GM21528 (cell line): ENCODE data around the gene DIP2A.

Source experiments
- ATAC-seq: cut with Tn5 transposase; IDR thresholded peaks from one replicate; pipeline ENCODE4 v1.9.1; 2021; ENCODE audit warnings: mild to moderate bottlenecking, moderate library complexity; ENCODE audit not compliant: unreplicated experiment, low FRiP score

The DIP2A gene

GRCh38 chr21:46458315-46459023, at the start of gene DIP2A:
DIP2A (plus strand) TSS chr21:46458891; CDS start chr21:46459132, 241 bp downstream.
- peak; percentile 87 for ATAC-seq

DNA sequence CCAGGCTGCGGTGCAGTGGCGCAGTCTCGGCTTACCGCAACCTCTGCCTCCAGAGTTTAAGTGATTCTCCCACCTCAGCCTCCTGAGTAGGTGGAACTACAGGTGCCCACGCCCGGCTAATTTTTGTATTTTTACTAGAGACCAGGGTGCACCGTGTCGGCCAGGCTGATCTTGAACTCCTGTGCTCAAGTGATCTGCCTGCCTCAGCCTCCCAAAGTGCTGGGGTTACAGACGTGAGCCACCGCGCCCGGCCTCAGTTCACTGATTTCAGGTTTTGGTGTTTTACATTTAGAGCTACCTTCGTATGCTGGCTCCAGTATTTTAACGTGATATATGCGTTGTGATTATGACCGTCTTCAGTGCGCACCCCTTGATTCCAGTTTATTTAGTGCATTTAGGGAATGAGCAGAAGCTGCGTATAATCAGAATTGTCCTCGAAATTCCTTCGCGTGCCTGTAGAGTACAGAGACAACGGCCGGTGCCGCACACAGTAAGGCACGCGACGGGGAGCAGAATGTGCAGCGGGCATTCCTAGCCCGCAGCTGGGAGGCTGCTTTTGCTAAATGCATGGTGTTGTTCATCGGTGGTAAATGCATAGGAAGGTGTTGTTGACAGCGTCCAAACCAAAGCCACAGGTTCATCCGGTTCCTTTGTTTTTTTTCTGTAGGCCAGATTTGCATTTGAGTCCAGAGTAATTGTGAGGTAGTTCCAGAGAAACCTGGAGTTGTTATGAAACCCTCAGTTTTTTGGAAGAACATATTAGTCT, 48.9 kb upstream of the DIP2A start:
- no peak for ATAC-seq

DNA sequence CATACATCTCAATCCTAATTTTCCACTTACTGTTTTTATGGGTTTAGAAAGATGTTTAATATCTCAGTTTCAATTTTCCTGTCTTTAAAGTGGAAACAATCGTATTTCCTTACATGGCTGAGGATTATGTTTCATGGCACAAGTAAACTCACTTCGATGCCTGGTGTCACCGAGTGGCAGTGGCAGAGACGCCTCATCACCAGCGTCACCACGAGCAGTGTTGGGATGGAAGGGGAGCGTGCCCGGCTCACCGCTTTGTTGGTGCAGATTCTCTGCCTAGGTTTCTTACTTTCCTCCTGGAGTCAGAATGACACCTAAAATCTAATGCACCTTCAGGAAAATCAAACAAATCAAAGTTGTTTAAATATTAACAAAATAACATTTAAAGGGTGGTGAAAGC, 48.2 kb upstream of the DIP2A start:
- ATAC-seq, result no peak

GRCh38 chr21:46411236-46411635, 47.5 kb upstream of the DIP2A start:
- ATAC-seq, result no peak

DNA sequence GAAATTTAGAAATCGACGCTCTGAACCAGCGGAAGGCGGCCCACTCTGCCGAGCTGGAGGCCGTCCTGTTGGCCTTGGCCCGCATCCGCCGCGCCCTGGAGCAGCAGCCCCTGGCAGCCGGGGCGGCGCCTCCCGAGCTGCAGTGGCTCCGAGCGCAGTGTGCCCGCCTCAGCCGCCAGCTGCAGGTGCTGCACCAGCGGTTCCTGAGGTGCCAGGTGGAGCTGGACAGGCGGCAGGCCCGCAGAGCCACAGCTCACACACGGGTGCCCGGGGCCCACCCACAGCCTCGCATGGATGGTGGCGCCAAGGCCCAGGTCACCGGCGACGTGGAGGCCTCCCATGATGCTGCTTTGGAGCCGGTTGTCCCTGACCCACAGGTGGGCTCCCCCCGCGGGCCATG, 47.0 kb upstream of the DIP2A start:
- ATAC-seq, result no peak

GRCh38 chr21:46412521-46413364, 45.9 kb upstream of the DIP2A start:
- ATAC-seq, result no peak

DNA sequence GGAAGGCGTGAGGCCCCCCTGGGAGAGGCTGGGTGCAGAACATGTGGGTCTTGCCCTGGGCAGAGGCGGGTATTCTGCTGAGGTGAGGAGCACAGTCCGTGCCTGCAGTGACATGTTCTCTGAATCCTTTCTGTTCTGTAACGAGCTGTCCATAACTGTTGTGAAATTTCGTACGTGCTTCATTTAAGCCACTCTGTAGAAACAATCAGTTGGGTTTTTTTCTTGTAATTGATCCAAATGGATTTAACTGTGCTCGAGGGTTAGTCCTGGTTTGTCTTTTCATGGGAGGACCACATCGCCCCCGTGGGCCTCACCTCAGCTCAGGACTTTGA, 45.4 kb upstream of the DIP2A start:
- no peak for ATAC-seq

DNA sequence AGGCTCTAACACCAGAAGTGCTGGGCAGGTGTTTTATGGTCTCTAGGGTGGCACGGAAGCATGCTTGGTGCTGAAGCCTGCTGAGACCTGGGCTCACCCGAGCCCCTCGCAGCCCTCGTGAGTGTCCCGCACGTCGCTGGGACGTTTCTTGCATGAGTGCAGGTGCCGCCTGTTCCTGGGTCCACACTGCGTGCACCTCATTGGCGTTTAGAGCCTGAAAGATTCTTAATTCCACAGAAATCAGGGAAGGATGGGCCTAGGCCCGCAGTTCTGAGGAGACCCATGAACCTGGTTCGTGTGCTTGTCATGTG, 43.8 kb upstream of the DIP2A start:
- ATAC-seq, result no peak

- no peak for ATAC-seq
Measured at GRCh38 chr21:46416551-46416950, 42.1 kb upstream of the DIP2A start.

DNA sequence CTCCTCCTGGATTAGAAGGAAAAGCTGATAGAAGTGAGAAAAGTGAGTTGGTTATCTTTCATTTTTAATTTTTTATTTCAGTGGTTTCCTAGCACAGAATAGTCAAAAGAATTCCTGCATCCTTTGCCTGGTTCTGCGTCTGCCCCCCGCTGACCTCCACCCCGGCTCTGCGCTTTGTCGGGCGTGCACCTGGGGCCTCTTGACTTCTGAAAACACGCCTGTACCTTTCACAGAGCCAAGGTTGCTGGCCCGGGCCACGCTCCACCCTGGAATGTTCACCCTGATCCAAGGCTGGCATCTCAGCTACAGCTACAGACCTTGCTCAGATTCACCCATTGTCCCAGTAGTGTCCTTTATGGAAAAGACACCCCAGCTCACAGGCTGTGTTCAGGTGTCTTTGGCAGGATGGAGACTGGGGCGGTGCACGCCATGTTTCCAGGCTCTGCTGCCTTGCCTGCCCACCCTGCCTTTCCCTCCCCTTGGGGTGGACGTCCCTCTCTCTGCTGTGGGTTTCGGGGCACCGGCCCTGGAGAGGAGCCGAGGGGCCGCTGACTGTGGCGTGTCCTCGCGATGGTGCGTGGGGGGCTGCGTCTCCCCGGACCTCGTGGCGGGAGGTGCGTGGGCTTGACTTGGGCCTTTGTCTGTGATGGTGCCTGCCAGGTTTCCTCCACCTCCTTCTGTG, 40.3 kb upstream of the DIP2A start:
- ATAC-seq, result no peak

DNA sequence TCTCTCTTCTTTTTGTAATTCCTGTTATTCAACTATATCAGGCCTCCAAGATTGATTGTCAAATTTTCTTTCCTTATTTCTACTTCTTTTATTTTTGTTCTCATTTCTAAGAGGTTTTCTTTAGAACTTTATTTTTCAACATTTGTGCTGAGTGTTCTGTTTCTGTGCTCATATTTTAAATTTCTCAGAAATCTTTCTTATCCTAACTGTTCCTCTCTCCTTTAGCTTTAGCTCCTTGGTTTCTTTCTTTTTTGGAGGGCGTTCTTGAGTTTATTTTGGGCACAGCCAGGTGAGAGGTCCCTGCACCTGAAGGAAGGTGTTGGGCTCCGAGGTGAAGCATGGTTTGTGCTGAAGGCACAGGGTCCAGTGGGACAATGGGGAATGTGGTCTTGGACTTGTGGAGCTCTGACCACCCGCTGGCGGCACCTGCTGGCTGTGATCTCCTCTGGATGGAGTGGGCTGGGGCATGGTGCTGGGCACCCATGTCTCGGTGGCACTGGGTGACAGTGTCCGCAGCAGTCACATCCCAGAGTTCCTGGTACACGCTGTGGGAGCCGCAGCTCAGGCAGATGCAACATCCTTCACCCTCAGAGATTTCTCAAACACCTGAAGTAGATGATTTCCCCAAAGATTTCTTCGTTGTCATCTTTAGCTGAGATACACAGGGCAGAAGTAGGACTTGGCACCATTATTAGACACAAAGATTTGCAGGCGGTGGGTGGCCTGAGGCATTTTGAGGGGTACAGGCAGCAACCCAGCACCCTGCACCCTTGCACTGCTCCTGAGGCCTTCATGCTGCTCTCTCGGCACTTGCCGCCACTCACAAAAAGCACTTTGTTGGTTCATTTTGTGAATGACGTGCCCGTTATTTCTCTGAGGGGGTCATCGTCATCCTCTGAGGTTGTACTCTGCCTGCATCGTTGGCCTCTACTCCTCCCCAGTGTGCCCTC, 38.2 kb upstream of the DIP2A start:
- ATAC-seq, result no peak

- no peak for ATAC-seq
Measured at GRCh38 chr21:46421191-46421750, 37.4 kb upstream of the DIP2A start.

DNA sequence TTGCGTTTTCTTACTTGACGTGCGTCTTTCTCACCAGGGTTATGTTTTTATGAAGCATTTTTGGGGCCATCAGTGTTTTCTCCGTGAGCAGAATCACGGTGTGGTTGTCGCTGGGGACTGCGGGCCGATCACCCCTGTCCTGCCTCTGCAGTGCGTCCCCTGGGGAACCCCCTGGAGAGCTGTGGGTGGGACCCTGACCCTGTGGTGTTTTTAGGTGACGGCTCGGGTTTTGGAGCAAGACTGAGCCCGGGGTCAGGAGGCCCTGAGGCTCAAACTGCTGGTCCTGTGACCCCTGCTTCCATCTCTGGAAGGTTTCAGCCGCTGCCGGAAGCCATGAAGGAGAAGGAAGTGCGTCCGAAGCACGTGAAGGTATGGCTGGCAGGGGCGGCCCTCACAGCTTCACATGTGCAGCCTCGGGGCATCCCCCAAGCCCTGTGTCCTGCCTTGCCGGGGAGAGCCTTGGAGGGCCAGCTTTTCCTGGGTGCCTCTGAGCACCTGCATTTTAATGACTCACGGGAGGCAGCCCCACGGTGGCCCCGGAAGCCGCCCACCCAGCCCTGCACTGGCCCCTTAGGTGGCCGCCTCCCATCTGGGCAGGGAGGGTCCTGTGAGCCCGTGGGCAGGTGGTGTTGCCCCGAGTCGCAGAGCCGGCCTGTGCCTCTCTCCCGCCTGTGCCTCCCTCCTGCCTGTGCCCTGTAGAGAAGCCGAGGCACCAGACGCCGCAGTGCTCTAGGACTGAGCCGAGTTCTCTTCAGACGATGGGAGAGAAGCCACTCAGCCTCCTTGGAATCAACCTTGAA, 36.7 kb upstream of the DIP2A start:
- ATAC-seq, result no peak

- no peak for ATAC-seq
Measured at GRCh38 chr21:46422636-46423241, 36.0 kb upstream of the DIP2A start.

GRCh38 chr21:46423546-46424038, 35.1 kb upstream of the DIP2A start:
- ATAC-seq, result no peak

DNA sequence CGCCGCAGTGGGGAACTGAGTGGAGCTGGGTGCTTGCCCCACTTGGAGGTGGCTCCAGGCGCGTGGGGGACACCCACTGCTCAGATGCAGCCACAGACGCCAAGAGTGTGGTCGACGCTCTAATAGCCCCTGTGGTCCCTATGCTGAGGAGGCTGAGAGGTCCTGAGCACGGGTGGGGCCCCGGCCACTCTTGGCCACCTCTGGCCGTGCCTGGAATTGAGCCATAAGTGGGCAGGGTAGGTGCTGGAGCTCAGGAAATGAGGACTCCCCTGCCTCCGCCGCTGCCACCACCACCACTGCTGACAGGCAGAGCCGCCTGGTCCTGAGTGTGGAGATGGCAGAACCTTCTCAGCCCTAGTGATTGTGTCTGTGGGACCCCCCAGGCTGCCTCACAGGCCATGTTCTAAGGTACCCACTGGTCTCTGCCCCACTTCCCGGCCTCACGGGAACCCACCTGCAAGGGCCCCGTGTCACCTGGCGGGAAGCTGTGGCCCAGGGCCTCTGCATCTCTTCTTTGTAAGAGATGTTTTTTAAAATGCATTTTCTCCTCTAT, 34.6 kb upstream of the DIP2A start:
- no peak for ATAC-seq

GRCh38 chr21:46424621-46425020, 34.1 kb upstream of the DIP2A start:
- ATAC-seq, result no peak

DNA sequence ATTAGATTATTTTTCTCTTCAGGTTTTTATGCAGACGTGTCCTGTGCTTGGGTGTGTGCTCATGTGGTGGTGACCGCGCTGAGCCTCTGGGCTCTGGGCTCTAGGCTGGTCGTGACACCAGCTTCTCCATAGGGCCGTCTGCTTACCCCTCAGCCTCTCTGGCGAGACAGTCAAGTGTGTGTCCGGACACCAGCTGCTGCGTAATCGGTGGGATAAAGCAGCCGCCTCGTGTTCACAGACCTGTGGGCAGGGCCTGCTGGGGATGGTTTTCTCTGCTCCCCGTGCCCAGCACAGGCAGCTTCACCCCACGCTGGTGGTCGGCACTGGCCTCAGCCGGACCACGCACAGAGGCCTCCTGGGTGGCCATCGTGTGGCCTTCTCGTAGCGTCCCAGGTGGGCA, 33.6 kb upstream of the DIP2A start:
- ATAC-seq, result no peak
